ENCODE data around the gene H1-8. TPM values are rescaled to one million over a fixed set of nuclear protein-coding genes. Genes with fewer than 3 reads are reported as not detected.

H1-8 gene
- total RNA-seq, 1 experiment from 2014 or later, result not detected

DNA sequence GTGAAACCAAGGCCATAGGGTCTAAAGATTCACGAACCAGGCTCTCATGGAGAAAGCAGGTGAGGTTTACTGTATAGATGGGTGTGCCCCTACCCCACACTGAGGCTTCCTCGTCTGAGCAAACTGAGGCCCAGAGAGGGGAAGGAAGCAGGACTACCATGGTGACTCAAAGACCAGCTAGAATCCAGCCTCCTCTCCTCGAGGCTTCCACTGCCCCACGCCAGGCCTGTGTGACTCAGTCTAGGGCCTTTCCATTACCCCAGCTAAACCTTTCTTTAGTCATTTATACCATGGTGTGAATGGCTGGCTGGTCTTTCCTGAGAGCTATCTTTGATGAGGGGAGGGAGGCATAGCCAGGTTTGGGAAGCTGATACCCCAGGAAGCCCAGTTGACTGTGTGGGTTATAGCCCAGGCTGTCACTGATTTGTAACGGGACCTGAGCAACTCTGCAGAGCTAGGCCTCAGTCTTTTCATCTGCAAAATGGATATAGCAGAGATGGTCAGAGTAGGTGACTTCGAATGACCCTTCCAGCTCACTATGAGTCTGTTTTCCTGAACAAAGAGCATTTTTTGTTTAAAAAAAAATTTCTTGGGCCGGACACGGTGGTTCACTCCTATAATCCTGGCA, 17.5 kb upstream of the H1-8 start:
- Histone ChIP-seq H3K4me3 (no peak overlapping the region), H3K27ac (no peak overlapping the region), H3K27me3 (ENCODE audit: insufficient read depth, low read depth) (no peaks in the 10 kb centered on the region), H3F3A (ENCODE audit: insufficient read depth, low read depth) (no peaks in the 10 kb centered on the region), H4K20me1 (ENCODE audit: insufficient read depth) (no peaks in the 10 kb centered on the region), H3K9me2 (ENCODE audit: insufficient read depth) (no peaks in the 10 kb centered on the region), H3K9me3 (ENCODE audit: insufficient read depth, low read depth) (no peaks in the 10 kb centered on the region), H3K4me1 (replicated peaks; ENCODE audit: insufficient read depth) (0 out of 2 replicates have a peak, but pooled peaks cover 5% of the 10 kb centered on the region), H3K4me2 (no peak overlapping the region), H3K36me3 (ENCODE audit: low read depth) (no peaks in the 10 kb centered on the region), H2AFZ (no peak overlapping the region), H3K79me2 (ENCODE audit: low read depth) (no peaks in the 10 kb centered on the region)
- intact Hi-C loops (cut with micrococcal nuclease; ENCODE audit: unreplicated experiment), result no loop called here
- TF ChIP-seq EZH2 (IDR thresholded peaks at IDR 0.05; ENCODE audit: low read depth), result no peak
- TF ChIP-seq, protein P1, sequence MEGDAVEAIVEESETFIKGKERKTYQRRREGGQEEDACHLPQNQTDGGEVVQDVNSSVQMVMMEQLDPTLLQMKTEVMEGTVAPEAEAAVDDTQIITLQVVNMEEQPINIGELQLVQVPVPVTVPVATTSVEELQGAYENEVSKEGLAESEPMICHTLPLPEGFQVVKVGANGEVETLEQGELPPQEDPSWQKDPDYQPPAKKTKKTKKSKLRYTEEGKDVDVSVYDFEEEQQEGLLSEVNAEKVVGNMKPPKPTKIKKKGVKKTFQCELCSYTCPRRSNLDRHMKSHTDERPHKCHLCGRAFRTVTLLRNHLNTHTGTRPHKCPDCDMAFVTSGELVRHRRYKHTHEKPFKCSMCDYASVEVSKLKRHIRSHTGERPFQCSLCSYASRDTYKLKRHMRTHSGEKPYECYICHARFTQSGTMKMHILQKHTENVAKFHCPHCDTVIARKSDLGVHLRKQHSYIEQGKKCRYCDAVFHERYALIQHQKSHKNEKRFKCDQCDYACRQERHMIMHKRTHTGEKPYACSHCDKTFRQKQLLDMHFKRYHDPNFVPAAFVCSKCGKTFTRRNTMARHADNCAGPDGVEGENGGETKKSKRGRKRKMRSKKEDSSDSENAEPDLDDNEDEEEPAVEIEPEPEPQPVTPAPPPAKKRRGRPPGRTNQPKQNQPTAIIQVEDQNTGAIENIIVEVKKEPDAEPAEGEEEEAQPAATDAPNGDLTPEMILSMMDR (conservative IDR thresholded peaks at IDR 0.05), result no peak
- ChIA-PET CTCF (no interaction called here), POLR2A (ENCODE audit: unreplicated experiment) (interaction anchor here (0.6 kb wide), 1 partner anchor 9 kb away, joined by 3 read pairs; no protein-coding TSS in a partner anchor)
- BruUV-seq (replicated peaks), result no TSS peak
- DNase-seq, result no peak

DNA sequence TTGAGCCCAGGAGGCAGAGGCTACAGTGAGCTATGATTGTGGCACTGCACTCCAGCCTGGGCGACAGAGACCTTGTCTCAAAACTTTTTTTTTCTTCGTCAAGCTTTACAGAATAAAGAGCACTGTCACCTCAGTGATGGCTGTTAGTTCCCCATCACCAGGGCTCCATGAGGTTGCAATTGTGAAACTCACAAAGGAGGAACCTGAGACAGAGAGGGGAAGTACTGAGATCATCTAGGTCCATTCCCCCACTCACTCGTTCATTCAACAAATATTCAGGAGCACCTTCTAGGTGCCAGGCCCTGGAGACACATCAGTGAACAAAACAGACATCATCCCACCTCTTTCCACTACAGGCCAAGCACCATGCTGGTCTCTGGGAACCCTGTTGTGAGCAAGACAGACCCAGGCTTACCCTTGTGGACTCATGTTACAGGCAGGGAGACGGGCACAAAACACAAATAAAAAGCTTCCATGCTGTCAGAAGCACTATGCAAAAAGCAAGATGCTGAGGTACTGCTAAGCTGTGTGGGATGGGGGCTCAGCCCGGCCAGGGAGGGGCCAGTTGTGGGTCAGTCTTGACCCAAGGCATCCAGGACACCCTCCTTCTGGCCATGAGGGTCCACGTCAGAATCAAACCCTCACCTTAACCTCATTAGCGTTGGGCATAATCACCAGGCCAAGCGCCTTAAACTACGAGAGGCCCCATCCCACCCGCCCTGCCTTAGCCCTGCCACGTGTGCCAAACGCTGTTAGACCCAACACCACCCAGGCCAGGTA, 16.7 kb upstream of the H1-8 start:
- H3K79me2 ChIP-seq (ENCODE audit: low read depth), result no peaks in the 10 kb centered on the region
- H3K4me3 ChIP-seq, result no peak overlapping the region
- no peak for DNase-seq
- H3K36me3 ChIP-seq (ENCODE audit: low read depth), result no peaks in the 10 kb centered on the region
- ChIA-PET CTCF (no interaction called here), POLR2A (ENCODE audit: unreplicated experiment) (no interaction called here)
- H3K4me1 ChIP-seq (replicated peaks; ENCODE audit: insufficient read depth), result 0 out of 2 replicates have a peak, but pooled peaks cover 5% of the 10 kb centered on the region
- BruUV-seq (replicated peaks), result no TSS peak
- H3K27me3 ChIP-seq (ENCODE audit: insufficient read depth, low read depth), result no peaks in the 10 kb centered on the region
- H4K20me1 ChIP-seq (ENCODE audit: insufficient read depth), result no peaks in the 10 kb centered on the region
- H3K4me2 ChIP-seq, result no peak overlapping the region
- no peaks in the 10 kb centered on the region for H3F3A ChIP-seq (ENCODE audit: insufficient read depth, low read depth)
- no peak overlapping the region for H3K27ac ChIP-seq
- H3K9me3 ChIP-seq (ENCODE audit: insufficient read depth, low read depth), result no peaks in the 10 kb centered on the region
- H3K9me2 ChIP-seq (ENCODE audit: insufficient read depth), result no peaks in the 10 kb centered on the region
- H2AFZ ChIP-seq, result no peak overlapping the region
- intact Hi-C loops (cut with micrococcal nuclease; ENCODE audit: unreplicated experiment), result no loop called here
- TF ChIP-seq, protein P1 (conservative IDR thresholded peaks at IDR 0.05), result no peak
- no peak for TF ChIP-seq EZH2 (IDR thresholded peaks at IDR 0.05; ENCODE audit: low read depth)

DNA sequence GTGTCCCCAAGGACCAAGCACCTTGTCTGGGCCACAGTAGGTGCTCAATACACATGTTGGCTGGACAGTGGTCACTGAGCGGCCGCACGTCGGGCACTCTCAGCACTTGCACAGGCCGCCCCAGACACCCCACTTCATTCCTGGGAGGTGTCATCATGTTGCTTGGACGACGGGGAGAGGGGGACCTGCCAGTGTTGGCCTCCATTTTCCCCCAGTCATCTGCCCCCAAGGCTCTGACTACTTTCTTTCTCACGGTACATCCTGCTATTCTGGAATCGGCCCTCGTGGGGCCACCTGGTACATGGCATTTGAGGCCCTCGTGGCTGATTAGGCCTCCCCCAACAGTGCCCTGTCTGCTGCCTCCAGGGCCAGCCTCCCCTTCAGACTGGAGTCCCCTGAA, 15.7 kb upstream of the H1-8 start:
- no peaks in the 10 kb centered on the region for H3K9me2 ChIP-seq (ENCODE audit: insufficient read depth)
- H3K27me3 ChIP-seq (ENCODE audit: insufficient read depth, low read depth), result no peaks in the 10 kb centered on the region
- H3K4me3 ChIP-seq, result no peak overlapping the region
- no peaks in the 10 kb centered on the region for H3K9me3 ChIP-seq (ENCODE audit: insufficient read depth, low read depth)
- no peaks in the 10 kb centered on the region for H4K20me1 ChIP-seq (ENCODE audit: insufficient read depth)
- ChIA-PET POLR2A (ENCODE audit: unreplicated experiment) (no interaction called here), CTCF (interaction anchor here (0.6 kb wide), 1 partner anchor 69 kb away, joined by 3 read pairs; no protein-coding TSS in a partner anchor)
- H3K79me2 ChIP-seq (ENCODE audit: low read depth), result no peaks in the 10 kb centered on the region
- H3K4me1 ChIP-seq (replicated peaks; ENCODE audit: insufficient read depth), result 0 out of 2 replicates have a peak, but pooled peaks cover 5% of the 10 kb centered on the region
- no peak for DNase-seq
- no peaks in the 10 kb centered on the region for H3K36me3 ChIP-seq (ENCODE audit: low read depth)
- TF ChIP-seq, protein P1 (conservative IDR thresholded peaks at IDR 0.05), result no peak
- TF ChIP-seq EZH2 (IDR thresholded peaks at IDR 0.05; ENCODE audit: low read depth), result no peak
- no peaks in the 10 kb centered on the region for H3F3A ChIP-seq (ENCODE audit: insufficient read depth, low read depth)
- H3K4me2 ChIP-seq, result no peak overlapping the region
- intact Hi-C loops (cut with micrococcal nuclease; ENCODE audit: unreplicated experiment), result no loop called here
- no peak overlapping the region for H3K27ac ChIP-seq
- no TSS peak for BruUV-seq (replicated peaks)
- no peak overlapping the region for H2AFZ ChIP-seq
